ENCODE measurements around the gene AGXT2. TPM values are rescaled to one million over a fixed set of nuclear protein-coding genes. Genes with fewer than 3 reads are reported as not detected.
A peak's percentile ranks its signal among the peaks of the same experiment; 100 is the strongest.

AGXT2 gene
- total and polyA plus RNA-seq, 9 of the 15 experiments (the other 6 are each of a cell fraction or from before 2014, with no cell fraction given): not detected

DNA sequence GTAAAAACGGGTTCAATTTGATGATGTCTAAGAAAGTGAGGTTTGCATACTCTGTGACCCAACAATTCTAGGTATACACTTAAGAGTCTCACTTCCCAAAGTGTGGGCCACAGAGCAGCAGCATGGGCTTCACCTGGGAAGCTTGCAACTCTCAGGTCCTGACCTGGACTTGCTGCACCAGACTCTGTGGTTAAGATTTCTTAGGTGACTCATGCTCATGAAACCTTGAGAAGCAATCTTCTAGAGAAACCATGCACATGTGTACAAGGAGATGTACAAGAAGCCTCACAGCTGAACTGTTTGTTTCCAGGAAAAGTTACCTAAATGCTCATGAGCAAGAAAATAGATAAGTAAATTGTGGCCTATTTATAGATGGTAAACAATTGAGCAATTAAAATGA is 88.4 kb downstream of the AGXT2 start (continued):
- TF ChIP-seq TEAD4 (IDR thresholded peaks at IDR 0.05; ENCODE audit: low read length): peak; percentile 59; the same call in 1 of the 2 replicates
- TF ChIP-seq TEAD4 (CRISPR knock-in tag; IDR thresholded peaks at IDR 0.05; ENCODE audit: borderline replicate concordance): no peak
- TF ChIP-seq SREBF2 (CRISPR knock-in tag; IDR thresholded peaks at IDR 0.05): no peak
- no peak for TF ChIP-seq CBFA2T2 (conservative IDR thresholded peaks at IDR 0.05)
- no peak for TF ChIP-seq ZNF785 (CRISPR knock-in tag; IDR thresholded peaks at IDR 0.05)
- TF ChIP-seq, protein P1, sequence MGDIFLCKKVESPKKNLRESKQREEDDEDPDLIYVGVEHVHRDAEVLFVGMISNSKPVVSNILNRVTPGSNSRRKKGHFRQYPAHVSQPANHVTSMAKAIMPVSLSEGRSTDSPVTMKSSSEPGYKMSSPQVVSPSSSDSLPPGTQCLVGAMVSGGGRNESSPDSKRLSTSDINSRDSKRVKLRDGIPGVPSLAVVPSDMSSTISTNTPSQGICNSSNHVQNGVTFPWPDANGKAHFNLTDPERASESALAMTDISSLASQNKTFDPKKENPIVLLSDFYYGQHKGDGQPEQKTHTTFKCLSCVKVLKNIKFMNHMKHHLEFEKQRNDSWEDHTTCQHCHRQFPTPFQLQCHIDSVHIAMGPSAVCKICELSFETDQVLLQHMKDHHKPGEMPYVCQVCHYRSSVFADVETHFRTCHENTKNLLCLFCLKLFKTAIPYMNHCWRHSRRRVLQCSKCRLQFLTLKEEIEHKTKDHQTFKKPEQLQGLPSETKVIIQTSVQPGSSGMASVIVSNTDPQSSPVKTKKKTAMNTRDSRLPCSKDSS (IDR thresholded peaks at IDR 0.05; ENCODE audit: low read depth, partially characterized antibody): no peak
- no peak for TF ChIP-seq YY1 (IDR thresholded peaks at IDR 0.05; ENCODE audit: borderline replicate concordance in 1 of 3, control insufficient read depth in 1 of 3, extremely low read depth in 1 of 3, insufficient read depth in 3 of 3, insufficient read length in 1 of 3, insufficient replicate concordance in 2 of 3, low read depth in 1 of 3, low read length in 2 of 3)
- TF ChIP-seq, protein P2, sequence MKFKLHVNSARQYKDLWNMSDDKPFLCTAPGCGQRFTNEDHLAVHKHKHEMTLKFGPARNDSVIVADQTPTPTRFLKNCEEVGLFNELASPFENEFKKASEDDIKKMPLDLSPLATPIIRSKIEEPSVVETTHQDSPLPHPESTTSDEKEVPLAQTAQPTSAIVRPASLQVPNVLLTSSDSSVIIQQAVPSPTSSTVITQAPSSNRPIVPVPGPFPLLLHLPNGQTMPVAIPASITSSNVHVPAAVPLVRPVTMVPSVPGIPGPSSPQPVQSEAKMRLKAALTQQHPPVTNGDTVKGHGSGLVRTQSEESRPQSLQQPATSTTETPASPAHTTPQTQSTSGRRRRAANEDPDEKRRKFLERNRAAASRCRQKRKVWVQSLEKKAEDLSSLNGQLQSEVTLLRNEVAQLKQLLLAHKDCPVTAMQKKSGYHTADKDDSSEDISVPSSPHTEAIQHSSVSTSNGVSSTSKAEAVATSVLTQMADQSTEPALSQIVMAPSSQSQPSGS (CRISPR knock-in tag; IDR thresholded peaks at IDR 0.05): no peak
- no peak for TF ChIP-seq NR4A1 (CRISPR knock-in tag; IDR thresholded peaks at IDR 0.05)
- TF ChIP-seq NR4A1 (tag; IDR thresholded peaks at IDR 0.05): no peak
- no peak for TF ChIP-seq XRCC5 (IDR thresholded peaks at IDR 0.05; ENCODE audit: low read depth, low read length)
- TF ChIP-seq SMAD1 (IDR thresholded peaks at IDR 0.05; ENCODE audit: low read depth, low read length, partially characterized antibody): no peak
- TF ChIP-seq, protein P3, sequence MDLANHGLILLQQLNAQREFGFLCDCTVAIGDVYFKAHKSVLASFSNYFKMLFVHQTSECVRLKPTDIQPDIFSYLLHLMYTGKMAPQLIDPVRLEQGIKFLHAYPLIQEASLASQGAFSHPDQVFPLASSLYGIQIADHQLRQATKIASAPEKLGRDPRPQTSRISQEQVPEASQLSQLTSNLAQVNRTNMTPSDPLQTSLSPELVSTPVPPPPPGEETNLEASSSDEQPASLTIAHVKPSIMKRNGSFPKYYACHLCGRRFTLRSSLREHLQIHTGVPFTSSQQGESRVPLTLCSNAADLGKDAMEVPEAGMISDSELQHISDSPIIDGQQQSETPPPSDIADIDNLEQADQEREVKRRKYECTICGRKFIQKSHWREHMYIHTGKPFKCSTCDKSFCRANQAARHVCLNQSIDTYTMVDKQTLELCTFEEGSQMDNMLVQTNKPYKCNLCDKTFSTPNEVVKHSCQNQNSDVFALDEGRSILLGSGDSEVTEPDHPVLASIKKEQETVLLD (IDR thresholded peaks at IDR 0.05): no peak
- TF ChIP-seq NCOA6 (IDR thresholded peaks at IDR 0.05): no peak
- TF ChIP-seq, protein P4, sequence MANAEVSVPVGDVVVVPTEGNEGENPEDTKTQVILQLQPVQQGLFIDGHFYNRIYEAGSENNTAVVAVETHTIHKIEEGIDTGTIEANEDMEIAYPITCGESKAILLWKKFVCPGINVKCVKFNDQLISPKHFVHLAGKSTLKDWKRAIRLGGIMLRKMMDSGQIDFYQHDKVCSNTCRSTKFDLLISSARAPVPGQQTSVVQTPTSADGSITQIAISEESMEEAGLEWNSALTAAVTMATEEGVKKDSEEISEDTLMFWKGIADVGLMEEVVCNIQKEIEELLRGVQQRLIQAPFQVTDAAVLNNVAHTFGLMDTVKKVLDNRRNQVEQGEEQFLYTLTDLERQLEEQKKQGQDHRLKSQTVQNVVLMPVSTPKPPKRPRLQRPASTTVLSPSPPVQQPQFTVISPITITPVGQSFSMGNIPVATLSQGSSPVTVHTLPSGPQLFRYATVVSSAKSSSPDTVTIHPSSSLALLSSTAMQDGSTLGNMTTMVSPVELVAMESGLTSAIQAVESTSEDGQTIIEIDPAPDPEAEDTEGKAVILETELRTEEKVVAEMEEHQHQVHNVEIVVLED (CRISPR knock-in tag; IDR thresholded peaks at IDR 0.05): no peak
- TF ChIP-seq, protein P5, sequence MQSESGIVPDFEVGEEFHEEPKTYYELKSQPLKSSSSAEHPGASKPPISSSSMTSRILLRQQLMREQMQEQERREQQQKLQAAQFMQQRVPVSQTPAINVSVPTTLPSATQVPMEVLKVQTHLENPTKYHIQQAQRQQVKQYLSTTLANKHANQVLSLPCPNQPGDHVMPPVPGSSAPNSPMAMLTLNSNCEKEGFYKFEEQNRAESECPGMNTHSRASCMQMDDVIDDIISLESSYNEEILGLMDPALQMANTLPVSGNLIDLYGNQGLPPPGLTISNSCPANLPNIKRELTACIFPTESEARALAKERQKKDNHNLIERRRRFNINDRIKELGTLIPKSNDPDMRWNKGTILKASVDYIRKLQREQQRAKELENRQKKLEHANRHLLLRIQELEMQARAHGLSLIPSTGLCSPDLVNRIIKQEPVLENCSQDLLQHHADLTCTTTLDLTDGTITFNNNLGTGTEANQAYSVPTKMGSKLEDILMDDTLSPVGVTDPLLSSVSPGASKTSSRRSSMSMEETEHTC (IDR thresholded peaks at IDR 0.05): no peak
- TF ChIP-seq ZNF232 (CRISPR knock-in tag; IDR thresholded peaks at IDR 0.05): no peak
- TF ChIP-seq ADNP (tag; IDR thresholded peaks at IDR 0.05): no peak
- TF ChIP-seq KDM1A (IDR thresholded peaks at IDR 0.05): peak; percentile 14 to 52; a peak in 3 of 4 replicates
- TF ChIP-seq PPARD (CRISPR knock-in tag; IDR thresholded peaks at IDR 0.05): no peak
- no peak for TF ChIP-seq ERF (CRISPR knock-in tag; IDR thresholded peaks at IDR 0.05)
- TF ChIP-seq PRPF4 (IDR thresholded peaks at IDR 0.05; ENCODE audit: insufficient read depth, low read depth, low read length, poor library complexity, severe bottlenecking): no peak
- TF ChIP-seq CHD1 (IDR thresholded peaks at IDR 0.05; ENCODE audit: low read length): no peak

Data from K562 (cell line).